ENCODE data around the gene MYCN.

DNA sequence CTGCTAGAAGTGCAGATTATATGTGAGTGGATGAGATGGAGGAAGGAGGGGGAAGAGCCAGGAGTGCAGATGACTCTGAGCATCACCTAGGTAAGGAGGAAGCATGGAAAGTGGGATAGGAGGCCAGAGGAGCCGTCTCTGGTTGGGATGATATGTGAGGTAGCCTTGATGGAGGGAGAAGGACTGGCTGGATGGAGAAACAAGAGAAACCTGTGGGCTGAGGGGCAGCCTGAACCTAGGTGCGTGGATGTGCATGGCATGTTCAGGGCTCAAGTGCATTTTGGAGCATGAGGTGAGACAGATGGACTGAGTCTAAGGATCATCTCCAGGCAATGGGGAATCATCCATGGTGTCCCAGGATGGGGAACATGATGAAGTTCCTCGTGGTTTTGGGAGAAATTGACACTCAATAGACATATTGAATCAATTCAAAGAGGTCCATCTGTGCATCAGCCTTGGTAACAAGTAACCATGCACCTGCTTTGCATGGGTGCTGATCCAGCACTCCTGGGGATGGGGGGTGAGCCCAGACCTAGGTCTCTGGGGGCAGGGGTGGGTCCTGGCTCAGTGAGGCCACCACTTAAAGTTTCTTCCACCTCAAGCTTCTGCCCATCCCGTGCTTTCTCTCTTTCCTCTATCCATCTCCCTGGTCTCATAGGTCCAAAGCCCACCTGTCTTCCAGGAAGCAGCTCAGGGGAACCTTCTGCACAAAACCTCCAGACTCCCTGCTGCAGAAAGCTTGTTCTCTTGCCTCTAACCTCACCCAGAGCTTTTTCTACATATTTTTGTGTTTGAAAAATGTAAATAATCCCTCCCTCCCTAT lies 19.2 kb downstream of the MYCN start:
- TF ChIP-seq YY1 (IDR thresholded peaks at IDR 0.05), result no peak
- TF ChIP-seq, protein P1, sequence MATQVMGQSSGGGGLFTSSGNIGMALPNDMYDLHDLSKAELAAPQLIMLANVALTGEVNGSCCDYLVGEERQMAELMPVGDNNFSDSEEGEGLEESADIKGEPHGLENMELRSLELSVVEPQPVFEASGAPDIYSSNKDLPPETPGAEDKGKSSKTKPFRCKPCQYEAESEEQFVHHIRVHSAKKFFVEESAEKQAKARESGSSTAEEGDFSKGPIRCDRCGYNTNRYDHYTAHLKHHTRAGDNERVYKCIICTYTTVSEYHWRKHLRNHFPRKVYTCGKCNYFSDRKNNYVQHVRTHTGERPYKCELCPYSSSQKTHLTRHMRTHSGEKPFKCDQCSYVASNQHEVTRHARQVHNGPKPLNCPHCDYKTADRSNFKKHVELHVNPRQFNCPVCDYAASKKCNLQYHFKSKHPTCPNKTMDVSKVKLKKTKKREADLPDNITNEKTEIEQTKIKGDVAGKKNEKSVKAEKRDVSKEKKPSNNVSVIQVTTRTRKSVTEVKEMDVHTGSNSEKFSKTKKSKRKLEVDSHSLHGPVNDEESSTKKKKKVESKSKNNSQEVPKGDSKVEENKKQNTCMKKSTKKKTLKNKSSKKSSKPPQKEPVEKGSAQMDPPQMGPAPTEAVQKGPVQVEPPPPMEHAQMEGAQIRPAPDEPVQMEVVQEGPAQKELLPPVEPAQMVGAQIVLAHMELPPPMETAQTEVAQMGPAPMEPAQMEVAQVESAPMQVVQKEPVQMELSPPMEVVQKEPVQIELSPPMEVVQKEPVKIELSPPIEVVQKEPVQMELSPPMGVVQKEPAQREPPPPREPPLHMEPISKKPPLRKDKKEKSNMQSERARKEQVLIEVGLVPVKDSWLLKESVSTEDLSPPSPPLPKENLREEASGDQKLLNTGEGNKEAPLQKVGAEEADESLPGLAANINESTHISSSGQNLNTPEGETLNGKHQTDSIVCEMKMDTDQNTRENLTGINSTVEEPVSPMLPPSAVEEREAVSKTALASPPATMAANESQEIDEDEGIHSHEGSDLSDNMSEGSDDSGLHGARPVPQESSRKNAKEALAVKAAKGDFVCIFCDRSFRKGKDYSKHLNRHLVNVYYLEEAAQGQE (IDR thresholded peaks at IDR 0.05), result no peak
